ENCODE results near the gene STAP1. TPM values are rescaled to one million over a fixed set of nuclear protein-coding genes. Genes with fewer than 3 reads are reported as not detected.
A peak's percentile ranks its signal among the peaks of the same experiment; 100 is the strongest.

Gene STAP1
- total and polyA plus RNA-seq, 10 of the 15 experiments (the other 5 are each of a cell fraction or from before 2014, with no cell fraction given): 4.6 to 19.4 (median 9.4) TPM

DNA sequence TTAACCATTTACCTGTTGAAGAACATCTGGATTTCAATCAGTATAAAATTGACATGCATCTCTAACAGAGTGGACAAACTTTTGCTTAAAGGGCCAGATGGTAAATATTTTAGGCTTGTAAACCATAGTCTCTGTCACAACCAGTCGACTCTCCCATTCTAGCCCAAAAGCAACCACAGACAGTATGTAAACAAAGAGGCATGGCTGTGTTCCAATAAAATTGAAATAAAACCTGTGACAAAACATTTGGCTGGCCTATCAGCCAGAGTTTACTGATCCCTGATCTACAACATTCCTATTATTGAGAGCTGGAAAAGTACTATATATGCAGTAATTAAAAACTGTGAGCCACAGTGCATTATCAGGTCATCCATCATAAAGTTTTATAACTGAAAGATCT lies 16.5 kb upstream of the STAP1 start:
- H3K36me3 ChIP-seq (ENCODE audit: control insufficient read depth in 2 of 2, insufficient read depth in 2 of 2, low read length in 1 of 2): peaks cover 0 to 2% of the 10 kb centered on the region in 2 experiments; a peak in 3 of 4 replicates
- H3K4me2 ChIP-seq (ENCODE audit: control insufficient read depth, insufficient read depth): no peak overlapping the region
- H3K79me2 ChIP-seq (ENCODE audit: control insufficient read depth, insufficient read depth, low read length): peaks cover 34% of the 10 kb centered on the region
- no TSS peak for BruUV-seq (replicated peaks)
- no peak for ATAC-seq
- RAD21 ChIA-PET (ENCODE audit: unreplicated experiment): interaction anchor here (1.0 to 2.9 kb wide), 4 partner anchors 11 to 204 kb away, joined by 3 to 11 read pairs (median 3); no protein-coding TSS in a partner anchor
- POLR2A ChIA-PET: interaction anchor here (1.2 kb wide), 1 partner anchor 40 kb away, joined by 3 read pairs; no protein-coding TSS in a partner anchor
- CTCF ChIA-PET: interaction anchor here (1.8 to 3.8 kb wide), 2 partner anchors 13 to 158 kb away, joined by 4 to 18 read pairs; partner anchors contain the start of gene UBA6
- H3K4me1 ChIP-seq (ENCODE audit: control insufficient read depth, insufficient read depth, low read length): no peaks in the 10 kb centered on the region
- in situ Hi-C loops (cut with MboI) (loop anchor here (10.0 to 25.0 kb wide), 2 partner anchors 633 to 1095 kb away; no protein-coding TSS in a partner anchor), intact Hi-C loops (cut with micrococcal nuclease; ENCODE audit: unreplicated experiment) (no loop called here)
- SMC1A ChIA-PET (ENCODE audit: uncharacterized antibody, unreplicated experiment): interaction anchor here (0.6 to 2.9 kb wide), 5 partner anchors 39 to 369 kb away, joined by 3 to 14 read pairs (median 5); no protein-coding TSS in a partner anchor
- no peak overlapping the region for H2AFZ ChIP-seq (ENCODE audit: control insufficient read depth, low read depth, low read length)
- H3K27ac ChIP-seq (ENCODE audit: control insufficient read depth, insufficient read depth): no peak overlapping the region
- no peak for DNase-seq (ENCODE audit: low read depth, low spot score)
- TF ChIP-seq, protein P1, sequence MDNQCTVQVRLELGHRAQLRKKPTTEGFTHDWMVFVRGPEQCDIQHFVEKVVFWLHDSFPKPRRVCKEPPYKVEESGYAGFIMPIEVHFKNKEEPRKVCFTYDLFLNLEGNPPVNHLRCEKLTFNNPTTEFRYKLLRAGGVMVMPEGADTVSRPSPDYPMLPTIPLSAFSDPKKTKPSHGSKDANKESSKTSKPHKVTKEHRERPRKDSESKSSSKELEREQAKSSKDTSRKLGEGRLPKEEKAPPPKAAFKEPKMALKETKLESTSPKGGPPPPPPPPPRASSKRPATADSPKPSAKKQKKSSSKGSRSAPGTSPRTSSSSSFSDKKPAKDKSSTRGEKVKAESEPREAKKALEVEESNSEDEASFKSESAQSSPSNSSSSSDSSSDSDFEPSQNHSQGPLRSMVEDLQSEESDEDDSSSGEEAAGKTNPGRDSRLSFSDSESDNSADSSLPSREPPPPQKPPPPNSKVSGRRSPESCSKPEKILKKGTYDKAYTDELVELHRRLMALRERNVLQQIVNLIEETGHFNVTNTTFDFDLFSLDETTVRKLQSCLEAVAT (IDR thresholded peaks at IDR 0.05): no peak
- H3K9me3 ChIP-seq (replicated peaks; ENCODE audit: control insufficient read depth, insufficient read depth, low read length): no peaks in the 10 kb centered on the region
- H4K20me1 ChIP-seq (ENCODE audit: control insufficient read depth, insufficient read depth): no peaks in the 10 kb centered on the region
- WGBS (ENCODE audit: insufficient coverage, insufficient replicate concordance, low lambda C conversion rate, missing lambda C conversion rate): 68% methylated on average over 1 of the region's 1 CpG
- H3K27me3 ChIP-seq (replicated peaks in 1 of 2; ENCODE audit: control insufficient read depth in 2 of 2, insufficient read depth in 2 of 2, low read length in 1 of 2): no peaks in the 10 kb centered on the region
- peak overlapping the region; percentile 51 for H3K4me3 ChIP-seq
- FAIRE-seq: no peak
- no peak overlapping the region for H3K9ac ChIP-seq (ENCODE audit: control insufficient read depth, insufficient read depth, low read length)

All from GM12878 (cell line).